Lower lobe of right lung (tissue), 2 donors: Measurements from ENCODE around the gene FAM111A. TPM values are rescaled to one million over a fixed set of nuclear protein-coding genes. Genes with fewer than 3 reads are reported as not detected.
A peak's percentile ranks its signal among the peaks of the same experiment; 100 is the strongest.

ENCODE experiments used
- ATAC-seq, 2 donors: fragments of 200-7000 bp; cut with Tn5 transposase; one replicate each; pipeline ENCODE4 v1.9.1; 2020 to 2022; ENCODE audit warnings: mild to moderate bottlenecking in 2 of 2, moderate library complexity in 2 of 2
- DNase-seq: peaks from one replicate; pipeline ENCODE4 v3.0.0-alpha.2; 2020
- H3K27ac ChIP-seq: fragments of 200-600 bp; one replicate; pipeline ENCODE4 v1.8.0; 2022
- H3K27me3 ChIP-seq: fragments of 200-600 bp; one replicate; pipeline ENCODE4 v1.8.0; 2022; ENCODE audit warnings: low read depth
- H3K36me3 ChIP-seq: fragments of 200-600 bp; one replicate; pipeline ENCODE4 v1.8.0; 2022; ENCODE audit warnings: mild to moderate bottlenecking
- H3K4me1 ChIP-seq: fragments of 200-600 bp; one replicate; pipeline ENCODE4 v1.8.0; 2022
- H3K4me3 ChIP-seq: fragments of 200-600 bp; one replicate; pipeline ENCODE4 v1.8.0; 2022; ENCODE audit warnings: mild to moderate bottlenecking
- H3K9me3 ChIP-seq: fragments of 200-600 bp; one replicate; pipeline ENCODE4 v1.8.0; 2022
- intact Hi-C: fragments of 100-400 bp; cut with DNase I; formaldehyde crosslinking; loops from one replicate; pipeline ENCODE4 v1.11.0; 2022
- total RNA-seq: library from RNA; stranded (reverse); fragmentation: NEBNext Ultra II Directional; extraction: Animal tissue kit (Norgen Biotek cat#: 25700); gene quantifications from one replicate; pipeline ENCODE4 v1.2.1, GENCODE V29; 2021
- TF ChIP-seq, protein P1 (sequence below): fragments of 200-600 bp; IDR thresholded peaks from one replicate; pipeline ENCODE4 v1.8.0; 2022; ENCODE audit warnings: antibody characterized with exemption, mild to moderate bottlenecking
- donor health status: DM: no; HTN: yes; CAD: no; lungs with severe emphysema.

The FAM111A gene
- total RNA-seq, 1 donor from 2014 or later, result 68.4 TPM

- ATAC-seq (no peak), DNase-seq (no peak)
- TF ChIP-seq, protein P1, sequence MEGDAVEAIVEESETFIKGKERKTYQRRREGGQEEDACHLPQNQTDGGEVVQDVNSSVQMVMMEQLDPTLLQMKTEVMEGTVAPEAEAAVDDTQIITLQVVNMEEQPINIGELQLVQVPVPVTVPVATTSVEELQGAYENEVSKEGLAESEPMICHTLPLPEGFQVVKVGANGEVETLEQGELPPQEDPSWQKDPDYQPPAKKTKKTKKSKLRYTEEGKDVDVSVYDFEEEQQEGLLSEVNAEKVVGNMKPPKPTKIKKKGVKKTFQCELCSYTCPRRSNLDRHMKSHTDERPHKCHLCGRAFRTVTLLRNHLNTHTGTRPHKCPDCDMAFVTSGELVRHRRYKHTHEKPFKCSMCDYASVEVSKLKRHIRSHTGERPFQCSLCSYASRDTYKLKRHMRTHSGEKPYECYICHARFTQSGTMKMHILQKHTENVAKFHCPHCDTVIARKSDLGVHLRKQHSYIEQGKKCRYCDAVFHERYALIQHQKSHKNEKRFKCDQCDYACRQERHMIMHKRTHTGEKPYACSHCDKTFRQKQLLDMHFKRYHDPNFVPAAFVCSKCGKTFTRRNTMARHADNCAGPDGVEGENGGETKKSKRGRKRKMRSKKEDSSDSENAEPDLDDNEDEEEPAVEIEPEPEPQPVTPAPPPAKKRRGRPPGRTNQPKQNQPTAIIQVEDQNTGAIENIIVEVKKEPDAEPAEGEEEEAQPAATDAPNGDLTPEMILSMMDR, result no peak
- peaks cover 35% of the 10 kb centered on the region for H3K4me1 ChIP-seq
- no peak overlapping the region for H3K4me3 ChIP-seq
- no peaks in the 10 kb centered on the region for H3K27me3 ChIP-seq
- H3K27ac ChIP-seq, result no peak overlapping the region
- intact Hi-C loops, result no loop called here
- peaks cover 24% of the 10 kb centered on the region for H3K36me3 ChIP-seq
- no peaks in the 10 kb centered on the region for H3K9me3 ChIP-seq
These were observed 1.5 kb upstream of the FAM111A start for GRCh38 chr11:59141191-59141590.

GRCh38 chr11:59141673-59142460 is 789 bp upstream of the FAM111A start:
- Histone ChIP-seq H3K4me1 (peaks cover 35% of the 10 kb centered on the region), H3K36me3 (peaks cover 25% of the 10 kb centered on the region), H3K9me3 (no peaks in the 10 kb centered on the region), H3K27me3 (no peaks in the 10 kb centered on the region), H3K4me3 (peak overlapping the region; percentile 81), H3K27ac (peak overlapping the region; percentile 96)
- DNase-seq (no peak), ATAC-seq (no peak)
- TF ChIP-seq, protein P1, result no peak
- intact Hi-C loops, result no loop called here

DNA sequence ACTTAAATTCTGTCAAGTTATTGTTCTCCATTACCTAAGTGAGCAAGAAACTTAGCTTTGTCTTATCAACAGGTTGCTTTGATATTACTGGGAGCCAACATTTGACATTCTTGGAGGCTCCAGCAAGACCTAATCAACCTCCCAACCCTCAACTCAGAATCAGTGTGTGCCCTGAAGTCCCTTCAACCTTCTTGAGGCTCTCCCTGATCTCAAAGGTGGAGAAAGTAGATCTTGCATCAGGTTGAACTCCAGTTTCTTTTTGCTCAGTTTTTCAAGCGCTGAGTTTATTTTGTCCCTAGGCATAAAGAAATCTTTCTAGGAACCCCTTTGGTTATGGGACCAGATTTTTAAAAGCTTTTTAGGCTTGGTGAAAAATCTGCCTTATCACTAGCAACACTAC is 1.4 kb downstream of the FAM111A start:
- Histone ChIP-seq H3K27ac (peak overlapping the region; percentile 96), H3K36me3 (peaks cover 22% of the 10 kb centered on the region), H3K27me3 (no peaks in the 10 kb centered on the region), H3K9me3 (no peaks in the 10 kb centered on the region), H3K4me3 (peak overlapping the region; percentile 81), H3K4me1 (peaks cover 35% of the 10 kb centered on the region)
- TF ChIP-seq, protein P1, result no peak
- DNase-seq (no peak), ATAC-seq (no peak)
- intact Hi-C loops, result no loop called here

GRCh38 chr11:59144579-59145345 is 2.1 kb downstream of the FAM111A start:
- peak overlapping the region; percentile 81 for H3K4me3 ChIP-seq
- DNase-seq (peak; percentile 84), ATAC-seq (peak; percentile 78 to 85)
- H3K27ac ChIP-seq, result peak overlapping the region; percentile 96
- no peaks in the 10 kb centered on the region for H3K27me3 ChIP-seq
- H3K4me1 ChIP-seq, result peaks cover 35% of the 10 kb centered on the region
- TF ChIP-seq, protein P1, result peak; percentile 19
- intact Hi-C loops, result no loop called here
- no peaks in the 10 kb centered on the region for H3K9me3 ChIP-seq
- peaks cover 17% of the 10 kb centered on the region for H3K36me3 ChIP-seq

GRCh38 chr11:59145534-59145933 is 2.9 kb downstream of the FAM111A start:
- H3K4me1 ChIP-seq, result peaks cover 35% of the 10 kb centered on the region
- DNase-seq, result no peak
- no peaks in the 10 kb centered on the region for H3K27me3 ChIP-seq
- peak overlapping the region; percentile 81 for H3K4me3 ChIP-seq
- H3K27ac ChIP-seq, result peak overlapping the region; percentile 96
- ATAC-seq, result no peak
- TF ChIP-seq, protein P1, result no peak
- H3K9me3 ChIP-seq, result no peaks in the 10 kb centered on the region
- intact Hi-C loops, result no loop called here
- H3K36me3 ChIP-seq, result peaks cover 21% of the 10 kb centered on the region
